Measurements from ENCODE around the gene MYCN. TPM values are rescaled to one million over a fixed set of nuclear protein-coding genes. Genes with fewer than 3 reads are reported as not detected.
"Not testable (repeated sequence)": the region's sequence is repeated elsewhere in the genome, so short reads cannot be mapped to it uniquely, and the experiment has no call there.

The MYCN gene
- polyA plus RNA-seq, 1 of the 3 experiments (the other 2 are of a cell fraction), result 0.03 TPM

- H4K20me1 ChIP-seq (ENCODE audit: insufficient read depth), result no peaks in the 10 kb centered on the region
- DNase-seq, result no peak
- H3F3A ChIP-seq (replicated peaks; ENCODE audit: insufficient read depth), result no peaks in the 10 kb centered on the region
- H2AFZ ChIP-seq (ENCODE audit: low read depth), result no peak overlapping the region
- no peak for TF ChIP-seq SIN3A (IDR thresholded peaks at IDR 0.05; ENCODE audit: borderline replicate concordance, low read depth, low read length)
- no peak for TF ChIP-seq FOXM1 (IDR thresholded peaks at IDR 0.05; ENCODE audit: low read depth)
- TF ChIP-seq GATA2 (CRISPR knock-in tag; IDR thresholded peaks at IDR 0.05), result no peak
- no peak for TF ChIP-seq TAF1 (IDR thresholded peaks at IDR 0.05; ENCODE audit: borderline replicate concordance, low read depth, low read length)
- no peak for TF ChIP-seq NRF1 (IDR thresholded peaks at IDR 0.05; ENCODE audit: low read depth, low read length)
- no peak for TF ChIP-seq USF2 (IDR thresholded peaks at IDR 0.05; ENCODE audit: borderline replicate concordance, low read depth, low read length)
- CTCF ChIA-PET, result interaction anchor here (0.6 to 1.8 kb wide), 3 partner anchors 9 to 870 kb away, joined by 3 to 7 read pairs (median 6); partner anchors contain the start of gene MYCN
- peaks cover 0 to 6% of the 10 kb centered on the region in 2 experiments; a peak in 1 of 4 replicates for H3K4me1 ChIP-seq (ENCODE audit: control insufficient read depth in 1 of 2, insufficient read depth in 2 of 2, low read depth in 1 of 2, low read length in 1 of 2)
- H3K4me3 ChIP-seq (ENCODE audit: low read depth in 2 of 2, low read length in 1 of 2), result no peak overlapping the region
- POLR2A ChIA-PET, result interaction anchor here (0.6 to 0.7 kb wide), 2 partner anchors 8 to 303 kb away, joined by 3 to 4 read pairs; no protein-coding TSS in a partner anchor
- no peak overlapping the region for H3K4me2 ChIP-seq
- no peaks in the 10 kb centered on the region for H3K27me3 ChIP-seq (ENCODE audit: insufficient read depth)
- H3K9ac ChIP-seq, result no peak overlapping the region
- H3K9me3 ChIP-seq, result no peaks in the 10 kb centered on the region; the same call in 1 of the 2 replicates
- no peaks in the 10 kb centered on the region for H3K79me2 ChIP-seq (ENCODE audit: insufficient read depth)
- WGBS (ENCODE audit: low lambda C conversion rate), result 29% methylated on average over 4 of the region's 4 CpGs
- no peaks in the 10 kb centered on the region for H3K9me2 ChIP-seq
- no peak overlapping the region for H3K27ac ChIP-seq (ENCODE audit: low read depth in 2 of 2, low read length in 1 of 2)
- no peaks in the 10 kb centered on the region for H3K36me3 ChIP-seq (replicated peaks in 1 of 2; ENCODE audit: control insufficient read depth in 1 of 2, insufficient read depth in 2 of 2, low read length in 1 of 2)
Observed at GRCh38 chr2:15909736-15910135, 30.6 kb upstream of the MYCN start.

GRCh38 chr2:15911270-15911669, 29.1 kb upstream of the MYCN start:
- H3K36me3 ChIP-seq (replicated peaks in 1 of 2; ENCODE audit: control insufficient read depth in 1 of 2, insufficient read depth in 2 of 2, low read length in 1 of 2); H3K79me2 ChIP-seq (ENCODE audit: insufficient read depth); POLR2A ChIA-PET; H2AFZ ChIP-seq (ENCODE audit: low read depth); H3K9ac ChIP-seq; H4K20me1 ChIP-seq (ENCODE audit: insufficient read depth); H3K4me2 ChIP-seq; H3K27me3 ChIP-seq (ENCODE audit: insufficient read depth); H3K9me3 ChIP-seq; H3K4me3 ChIP-seq (ENCODE audit: low read depth in 2 of 2, low read length in 1 of 2); CTCF ChIA-PET; DNase-seq; H3F3A ChIP-seq (replicated peaks; ENCODE audit: insufficient read depth); H3K9me2 ChIP-seq; H3K4me1 ChIP-seq (ENCODE audit: control insufficient read depth in 1 of 2, insufficient read depth in 2 of 2, low read depth in 1 of 2, low read length in 1 of 2); H3K27ac ChIP-seq (ENCODE audit: low read depth in 2 of 2, low read length in 1 of 2): not testable (repeated sequence)
- WGBS (ENCODE audit: low lambda C conversion rate), result 57% methylated on average over 3 of the region's 3 CpGs

- WGBS (ENCODE audit: low lambda C conversion rate), result 60% methylated on average over 3 of the region's 3 CpGs
- Histone ChIP-seq H4K20me1 (ENCODE audit: insufficient read depth) (no peaks in the 10 kb centered on the region), H3K4me2 (no peak overlapping the region), H3K9me2 (no peaks in the 10 kb centered on the region), H3K4me1 (ENCODE audit: control insufficient read depth in 1 of 2, insufficient read depth in 2 of 2, low read depth in 1 of 2, low read length in 1 of 2) (peaks cover 0 to 6% of the 10 kb centered on the region in 2 experiments; a peak in 1 of 4 replicates), H3K36me3 (replicated peaks in 1 of 2; ENCODE audit: control insufficient read depth in 1 of 2, insufficient read depth in 2 of 2, low read length in 1 of 2) (no peaks in the 10 kb centered on the region), H3F3A (replicated peaks; ENCODE audit: insufficient read depth) (no peaks in the 10 kb centered on the region), H3K4me3 (ENCODE audit: low read depth in 2 of 2, low read length in 1 of 2) (no peak overlapping the region), H3K27ac (ENCODE audit: low read depth in 2 of 2, low read length in 1 of 2) (no peak overlapping the region), H2AFZ (ENCODE audit: low read depth) (no peak overlapping the region), H3K79me2 (ENCODE audit: insufficient read depth) (no peaks in the 10 kb centered on the region), H3K27me3 (ENCODE audit: insufficient read depth) (no peaks in the 10 kb centered on the region), H3K9me3 (no peaks in the 10 kb centered on the region), H3K9ac (no peak overlapping the region)
- ChIA-PET POLR2A (no interaction called here), CTCF (no interaction called here)
- TF ChIP-seq YY1 (IDR thresholded peaks at IDR 0.05; ENCODE audit: low read depth) (no peak), EZH2phosphoT487 (IDR thresholded peaks at IDR 0.05; ENCODE audit: borderline replicate concordance, low read depth) (no peak), RCOR1 (IDR thresholded peaks at IDR 0.05; ENCODE audit: low read length) (no peak), RFX5 (IDR thresholded peaks at IDR 0.05; ENCODE audit: low read length) (no peak), MAX (IDR thresholded peaks at IDR 0.05; ENCODE audit: low read depth) (no peak), MEF2A (IDR thresholded peaks at IDR 0.05; ENCODE audit: borderline replicate concordance, low read depth) (no peak), NRF1 (IDR thresholded peaks at IDR 0.05; ENCODE audit: low read depth, low read length) (no peak), GABPA (IDR thresholded peaks at IDR 0.05; ENCODE audit: low read depth) (no peak), SMC3 (IDR thresholded peaks at IDR 0.05; ENCODE audit: low read depth, low read length) (no peak), RAD21 (IDR thresholded peaks at IDR 0.05; ENCODE audit: low read length) (no peak)
- DNase-seq, result no peak
Observed at GRCh38 chr2:15911686-15912085, 28.7 kb upstream of the MYCN start.
